Neural cell (in vitro differentiated cells): ENCODE measurements around the gene NGF.

Experiments used
- CTCF ChIP-seq: fragments of 450-650 bp; IDR thresholded peaks from 2 replicates; pipeline ENCODE4 v1.5.1; 2014; ENCODE audit warnings: antibody characterized with exemption, mild to moderate bottlenecking, moderate library complexity; ENCODE audit not compliant: poor library complexity, severe bottlenecking
- EP300 ChIP-seq: fragments of 450-650 bp; conservative IDR thresholded peaks from 2 replicates; pipeline ENCODE4 v1.6.1; 2014; ENCODE audit warnings: antibody characterized with exemption, mild to moderate bottlenecking, moderate library complexity; ENCODE audit not compliant: poor library complexity, severe bottlenecking
- EZH2 ChIP-seq: fragments of 200-600, 300-800 bp; shearing (Covaris generic), sonication (generic); IDR thresholded peaks from 2 replicates; pipeline ENCODE4 v1.6.1; 2014; ENCODE audit warnings: antibody characterized with exemption, low read length, borderline replicate concordance, mild to moderate bottlenecking; ENCODE audit not compliant: insufficient read depth, poor library complexity, severe bottlenecking
- MXI1 ChIP-seq: fragments of 450-650 bp; conservative IDR thresholded peaks from 2 replicates; pipeline ENCODE4 v1.6.1; 2014; ENCODE audit warnings: antibody characterized with exemption, mild to moderate bottlenecking; ENCODE audit not compliant: poor library complexity, severe bottlenecking
- REST ChIP-seq: IDR thresholded peaks from 2 replicates; pipeline ENCODE4 v1.6.1; 2012; ENCODE audit warnings: borderline replicate concordance
- TAF1 ChIP-seq: IDR thresholded peaks from 2 replicates; pipeline ENCODE4 v1.6.1; 2012; ENCODE audit warnings: low read depth

- no peak for TF ChIP-seq CTCF
- TF ChIP-seq EZH2: no peak
- TF ChIP-seq EP300: no peak
- TF ChIP-seq TAF1: no peak
- no peak for TF ChIP-seq MXI1
- TF ChIP-seq REST: no peak
These were observed 91.5 kb downstream of the NGF start for GRCh38 chr1:115246526-115246925.
